ENCODE results near the gene ADCY9. TPM values are rescaled to one million over a fixed set of nuclear protein-coding genes. Genes with fewer than 3 reads are reported as not detected.

The ADCY9 gene
- total and polyA plus RNA-seq, 7 donors = 1.8 to 28.0 (median 12.5) TPM

DNA sequence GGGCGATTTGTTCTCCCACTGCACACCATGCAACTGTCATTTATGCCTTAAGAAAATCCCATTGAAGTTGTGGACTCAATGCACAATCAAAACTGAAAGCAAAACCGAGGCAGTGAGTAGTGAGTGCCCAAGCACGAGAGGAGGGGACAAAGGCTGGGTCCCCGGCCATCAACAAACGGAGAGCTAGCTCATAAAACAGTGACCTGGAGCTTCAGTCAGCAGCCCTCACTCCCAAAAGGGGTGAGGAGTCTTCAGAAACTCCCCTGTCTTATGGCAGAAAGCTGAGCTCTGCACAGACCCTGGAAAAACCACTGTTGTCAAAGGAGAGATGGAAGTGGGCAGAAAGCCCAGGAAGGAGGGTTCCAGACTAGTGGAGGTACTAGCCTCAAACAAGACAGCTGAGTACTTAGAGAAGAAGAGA is 96.9 kb downstream of the ADCY9 start:
- DNase-seq = no peak
- TF ChIP-seq POLR2AphosphoS5 (IDR thresholded peaks at IDR 0.05) (no peak), EP300 (IDR thresholded peaks at IDR 0.05) (no peak), POLR2A (IDR thresholded peaks at IDR 0.05) (no peak)
- TF ChIP-seq, protein P1, sequence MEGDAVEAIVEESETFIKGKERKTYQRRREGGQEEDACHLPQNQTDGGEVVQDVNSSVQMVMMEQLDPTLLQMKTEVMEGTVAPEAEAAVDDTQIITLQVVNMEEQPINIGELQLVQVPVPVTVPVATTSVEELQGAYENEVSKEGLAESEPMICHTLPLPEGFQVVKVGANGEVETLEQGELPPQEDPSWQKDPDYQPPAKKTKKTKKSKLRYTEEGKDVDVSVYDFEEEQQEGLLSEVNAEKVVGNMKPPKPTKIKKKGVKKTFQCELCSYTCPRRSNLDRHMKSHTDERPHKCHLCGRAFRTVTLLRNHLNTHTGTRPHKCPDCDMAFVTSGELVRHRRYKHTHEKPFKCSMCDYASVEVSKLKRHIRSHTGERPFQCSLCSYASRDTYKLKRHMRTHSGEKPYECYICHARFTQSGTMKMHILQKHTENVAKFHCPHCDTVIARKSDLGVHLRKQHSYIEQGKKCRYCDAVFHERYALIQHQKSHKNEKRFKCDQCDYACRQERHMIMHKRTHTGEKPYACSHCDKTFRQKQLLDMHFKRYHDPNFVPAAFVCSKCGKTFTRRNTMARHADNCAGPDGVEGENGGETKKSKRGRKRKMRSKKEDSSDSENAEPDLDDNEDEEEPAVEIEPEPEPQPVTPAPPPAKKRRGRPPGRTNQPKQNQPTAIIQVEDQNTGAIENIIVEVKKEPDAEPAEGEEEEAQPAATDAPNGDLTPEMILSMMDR (IDR thresholded peaks at IDR 0.05) = no peak
- Histone ChIP-seq H3K9me3 (no peaks in the 10 kb centered on the region), H3K4me1 (peaks cover 0 to 18% (median 12%) of the 10 kb centered on the region in 4 donors), H3K36me3 (no peaks in the 10 kb centered on the region), H3K27me3 (no peaks in the 10 kb centered on the region), H3K4me3 (peak overlapping the region; percentile 14 to 49 (median 38)), H3K27ac (peak overlapping the region; percentile 52 to 74 (median 65))
- 6 to 35% methylated on average over 5 of the region's 5 CpGs for WGBS, 2 donors
- intact Hi-C loops (cut with DNase I) = loop anchor here (5.0 kb wide), 1 partner anchor 33 kb away; no protein-coding TSS in a partner anchor

DNA sequence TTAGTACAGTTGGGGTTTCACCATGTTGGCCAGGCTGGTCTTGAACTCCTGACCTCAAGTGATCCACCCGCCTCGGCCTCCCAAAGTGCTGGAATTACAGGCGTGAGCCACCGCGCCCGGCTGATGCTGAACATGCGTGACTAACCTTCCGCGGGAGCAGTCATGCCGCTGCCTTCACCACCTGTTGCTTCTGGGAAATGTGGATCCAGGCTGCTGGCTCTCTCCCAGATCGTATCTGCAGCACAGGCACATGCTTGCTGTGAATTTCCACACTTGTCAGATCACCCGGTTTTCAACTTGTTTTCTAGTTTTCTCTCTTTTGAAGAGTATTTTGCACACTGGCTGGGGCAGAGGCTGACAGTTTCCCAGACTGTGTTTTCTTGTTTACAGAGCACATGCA is 97.9 kb downstream of the ADCY9 start:
- DNase-seq = peak; percentile 82
- 36 to 81% methylated on average over 12 of the region's 12 CpGs for WGBS, 2 donors
- intact Hi-C loops (cut with DNase I) = loop anchor here (5.0 kb wide), 1 partner anchor 34 kb away; no protein-coding TSS in a partner anchor
- Histone ChIP-seq H3K27ac (peak overlapping the region in 2 of 4 donors; percentile 74), H3K4me3 (no peak overlapping the region), H3K36me3 (no peaks in the 10 kb centered on the region), H3K27me3 (no peaks in the 10 kb centered on the region), H3K9me3 (no peaks in the 10 kb centered on the region), H3K4me1 (peaks cover 0 to 23% (median 17%) of the 10 kb centered on the region in 4 donors)
- TF ChIP-seq POLR2A (IDR thresholded peaks at IDR 0.05) = no peak
- peak in 2 of 4 donors; percentile 16 to 50 for TF ChIP-seq POLR2AphosphoS5 (IDR thresholded peaks at IDR 0.05)
- TF ChIP-seq EP300 (IDR thresholded peaks at IDR 0.05) = no peak
- TF ChIP-seq, protein P1 (IDR thresholded peaks at IDR 0.05) = no peak

DNA sequence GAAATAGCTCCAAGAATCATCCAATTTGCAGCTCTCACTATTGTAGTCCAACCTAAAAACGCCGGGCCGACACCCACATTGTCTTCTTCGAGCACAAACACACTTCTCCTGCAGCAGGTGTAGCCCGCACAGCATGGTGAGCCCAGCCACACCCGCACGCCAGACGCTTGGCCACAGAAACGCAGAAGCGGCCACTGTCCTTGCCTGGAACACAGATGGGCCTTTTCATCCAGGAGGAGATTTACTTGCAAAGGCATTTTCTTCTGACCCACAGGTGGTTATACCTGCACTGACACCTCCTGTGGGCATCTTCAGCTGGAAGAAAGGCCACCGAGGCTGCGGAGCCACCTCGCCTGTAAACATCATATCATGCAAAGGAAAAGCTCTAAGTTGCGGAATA is 98.4 kb downstream of the ADCY9 start:
- peak overlapping the region in 1 of 4 donors; percentile 74 for H3K27ac ChIP-seq

DNA sequence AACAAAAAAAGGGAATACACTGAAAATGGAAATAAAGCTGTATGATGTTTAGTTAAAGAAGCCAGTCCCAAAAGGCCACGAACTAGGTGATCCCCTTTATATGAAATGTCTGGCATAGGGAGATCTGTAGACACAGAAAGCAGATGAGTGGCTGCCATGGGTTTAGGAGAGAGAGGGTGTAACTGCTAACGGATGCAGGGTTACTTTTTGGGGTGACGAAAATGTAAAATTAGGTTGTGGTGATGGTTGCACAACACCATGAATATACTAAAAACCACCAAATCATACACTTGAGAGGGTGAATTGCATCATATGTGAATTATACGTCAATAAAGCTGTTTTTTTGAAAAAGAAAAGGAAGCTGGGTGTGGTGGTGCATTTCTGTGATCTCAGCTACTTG is 99.6 kb downstream of the ADCY9 start:
- TF ChIP-seq POLR2AphosphoS5 (IDR thresholded peaks at IDR 0.05) = no peak
- no peak for TF ChIP-seq EP300 (IDR thresholded peaks at IDR 0.05)
- TF ChIP-seq POLR2A (IDR thresholded peaks at IDR 0.05) = no peak
- TF ChIP-seq, protein P1 (IDR thresholded peaks at IDR 0.05) = no peak
- no peak overlapping the region for H3K4me3 ChIP-seq
- H3K27ac ChIP-seq = no peak overlapping the region
- H3K4me1 ChIP-seq = peaks cover 0 to 31% (median 25%) of the 10 kb centered on the region in 4 donors
- 58 to 69% methylated on average over 4 of the region's 4 CpGs for WGBS, 2 donors
- intact Hi-C loops (cut with DNase I) = loop anchor here (5.0 kb wide), 1 partner anchor 36 kb away; no protein-coding TSS in a partner anchor
- no peaks in the 10 kb centered on the region for H3K36me3 ChIP-seq
- no peaks in the 10 kb centered on the region for H3K9me3 ChIP-seq
- DNase-seq = no peak
- no peaks in the 10 kb centered on the region for H3K27me3 ChIP-seq

More for the DNA sequence above, 98.4 kb downstream of the ADCY9 start:
- no peak for DNase-seq
- Histone ChIP-seq H3K27me3 (no peaks in the 10 kb centered on the region), H3K36me3 (no peaks in the 10 kb centered on the region), H3K4me3 (no peak overlapping the region), H3K9me3 (no peaks in the 10 kb centered on the region), H3K4me1 (peaks cover 0 to 28% (median 22%) of the 10 kb centered on the region in 4 donors)
- TF ChIP-seq, protein P1 (IDR thresholded peaks at IDR 0.05) = no peak
- no peak for TF ChIP-seq POLR2AphosphoS5 (IDR thresholded peaks at IDR 0.05)
- no peak for TF ChIP-seq POLR2A (IDR thresholded peaks at IDR 0.05)
- no peak for TF ChIP-seq EP300 (IDR thresholded peaks at IDR 0.05)
- intact Hi-C loops (cut with DNase I) = loop anchor here (5.0 kb wide), 1 partner anchor 34 kb away; no protein-coding TSS in a partner anchor
- 53 to 78% methylated on average over 14 of the region's 14 CpGs for WGBS, 2 donors
